Astrocyte of the hippocampus (primary cell): ENCODE results near the gene FOXO3B.
"Not testable (repeated sequence)": the region's sequence is repeated elsewhere in the genome, so short reads cannot be mapped to it uniquely, and the experiment has no call there.

Source experiments
- DNase-seq: peaks from one replicate; pipeline ENCODE4 v3.0.0; 2011; ENCODE audit warnings: low read depth, low spot score

Gene FOXO3B

GRCh38 chr17:18650094-18650493 lies 32.0 kb downstream of the FOXO3B start:
- not testable (repeated sequence) for DNase-seq

GRCh38 chr17:18644291-18644690 lies 37.8 kb downstream of the FOXO3B start, which contains the start of gene TBC1D28:
Gene TBC1D28, minus strand, starts transcription at chr17:18644391. Its CDS starts 3,039 bp downstream, at chr17:18641352.
- not testable (repeated sequence) for DNase-seq

GRCh38 chr17:18643124-18643523 lies 39.0 kb downstream of the FOXO3B start:
- not testable (repeated sequence) for DNase-seq

- DNase-seq = not testable (repeated sequence)
These were observed 43.8 kb downstream of the FOXO3B start for GRCh38 chr17:18638357-18638756.

- DNase-seq = not testable (repeated sequence)
These were observed 45.9 kb downstream of the FOXO3B start for GRCh38 chr17:18636237-18636636.

- DNase-seq = not testable (repeated sequence)
These were observed 46.3 kb downstream of the FOXO3B start for GRCh38 chr17:18635773-18636172.

- peak; percentile 20 for DNase-seq
These were observed 47.4 kb downstream of the FOXO3B start for GRCh38 chr17:18634550-18635263.
